SH-SY5Y (cell line): Measurements from ENCODE around the gene SYNE2.

Experiments
- GATA2 ChIP-seq: IDR thresholded peaks from 2 replicates; pipeline ENCODE4 v1.6.1; 2011; ENCODE audit warnings: mild to moderate bottlenecking, low read depth, low read length
- GATA3 ChIP-seq: IDR thresholded peaks from 2 replicates; pipeline ENCODE4 v1.6.1; 2011; ENCODE audit warnings: low read depth, mild to moderate bottlenecking, low read length, moderate library complexity

- TF ChIP-seq GATA2 (no peak), GATA3 (no peak)
Measured at GRCh38 chr14:64008016-64008415, 155.2 kb downstream of the SYNE2 start.
